SJCRH30 (cell line): ENCODE data around the gene MAP3K5. TPM values are rescaled to one million over a fixed set of nuclear protein-coding genes. Genes with fewer than 3 reads are reported as not detected.
"Not testable (repeated sequence)": the region's sequence is repeated elsewhere in the genome, so short reads cannot be mapped to it uniquely, and the experiment has no call there.

ENCODE experiments used
- DNase-seq, 2 experiments: peaks; one replicate each; pipeline ENCODE4 v3.0.0-alpha.2; 2015 to 2020
- H3K27ac ChIP-seq: fragments of 250-450 bp; sonication (Bioruptor Pico); 2 replicates; pipeline ENCODE4 v1.5.1; 2020; ENCODE audit warnings: mild to moderate bottlenecking, moderate library complexity
- H3K27me3 ChIP-seq: fragments of 250-450 bp; sonication (Bioruptor Pico); 2 replicates; pipeline ENCODE4 v1.5.1; 2020; ENCODE audit warnings: mild to moderate bottlenecking, moderate library complexity
- H3K36me3 ChIP-seq: fragments of 250-450 bp; sonication (Bioruptor Pico); 2 replicates; pipeline ENCODE4 v1.5.1; 2020; ENCODE audit warnings: mild to moderate bottlenecking, moderate library complexity
- H3K4me1 ChIP-seq: fragments of 250-450 bp; sonication (Bioruptor Pico); 2 replicates; pipeline ENCODE4 v1.5.1; 2020; ENCODE audit warnings: mild to moderate bottlenecking, moderate library complexity
- H3K4me3 ChIP-seq: fragments of 250-450 bp; sonication (Bioruptor Pico); 2 replicates; pipeline ENCODE4 v1.5.1; 2020; ENCODE audit warnings: mild to moderate bottlenecking, moderate library complexity
- H3K9me3 ChIP-seq: fragments of 250-450 bp; sonication (Bioruptor Pico); replicated peaks from 2 replicates; pipeline ENCODE4 v1.5.1; 2020; ENCODE audit warnings: mild to moderate bottlenecking, moderate library complexity
- total RNA-seq: library from RNA; depleted of rRNA; stranded (reverse); fragments of >200 nt; shearing (Covaris generic); gene quantifications from 2 replicates; pipeline ENCODE4 v1.2.3, GENCODE V29; 2014

MAP3K5 gene
- total RNA-seq, 1 experiment from 2014 or later = 15.9 TPM

GRCh38 chr6:136719280-136720044 is 72.8 kb downstream of the MAP3K5 start:
- Histone ChIP-seq H3K4me1 (peaks cover 22% of the 10 kb centered on the region), H3K36me3 (0 out of 2 replicates have a peak, but pooled peaks cover 2% of the 10 kb centered on the region), H3K27me3 (no peaks in the 10 kb centered on the region), H3K4me3 (no peak overlapping the region), H3K27ac (no peak overlapping the region), H3K9me3 (0 out of 2 replicates have a peak, but pooled peaks cover 4% of the 10 kb centered on the region)
- no peak for DNase-seq

DNA sequence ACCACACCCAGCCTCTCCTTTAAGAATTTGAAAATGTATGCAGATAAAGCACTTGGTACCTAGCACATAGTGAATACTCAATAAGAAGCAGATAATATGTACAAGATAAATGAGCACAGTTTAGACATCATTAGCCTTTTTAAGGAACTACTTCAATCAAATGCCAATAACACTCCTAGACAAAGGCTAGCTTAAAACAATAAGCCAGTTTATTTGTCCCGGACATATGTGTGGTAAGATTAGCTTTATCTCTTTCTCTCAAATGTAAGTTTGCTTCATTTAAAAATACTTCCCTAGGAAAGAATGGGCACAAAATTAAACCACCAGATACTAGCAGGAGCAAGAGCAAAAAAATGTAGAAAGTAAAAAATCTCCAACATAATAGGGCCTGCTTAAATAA is 73.8 kb downstream of the MAP3K5 start:
- Histone ChIP-seq H3K36me3 (0 out of 2 replicates have a peak, but pooled peaks cover 2% of the 10 kb centered on the region), H3K4me1 (peaks cover 14% of the 10 kb centered on the region), H3K9me3 (0 out of 2 replicates have a peak, but pooled peaks cover 4% of the 10 kb centered on the region)

GRCh38 chr6:136717716-136717990 is 74.6 kb downstream of the MAP3K5 start:
- Histone ChIP-seq H3K4me3 (no peak overlapping the region), H3K4me1 (peaks cover 7% of the 10 kb centered on the region), H3K27me3 (no peaks in the 10 kb centered on the region), H3K27ac (peak overlapping the region; percentile 6; the same call in 1 of the 2 replicates), H3K9me3 (0 out of 2 replicates have a peak, but pooled peaks cover 4% of the 10 kb centered on the region), H3K36me3 (0 out of 2 replicates have a peak, but pooled peaks cover 2% of the 10 kb centered on the region)
- DNase-seq = no peak

More for the DNA sequence above, 73.8 kb downstream of the MAP3K5 start:
- no peak for DNase-seq
- no peaks in the 10 kb centered on the region for H3K27me3 ChIP-seq
- H3K4me3 ChIP-seq = no peak overlapping the region
- H3K27ac ChIP-seq = no peak overlapping the region

DNA sequence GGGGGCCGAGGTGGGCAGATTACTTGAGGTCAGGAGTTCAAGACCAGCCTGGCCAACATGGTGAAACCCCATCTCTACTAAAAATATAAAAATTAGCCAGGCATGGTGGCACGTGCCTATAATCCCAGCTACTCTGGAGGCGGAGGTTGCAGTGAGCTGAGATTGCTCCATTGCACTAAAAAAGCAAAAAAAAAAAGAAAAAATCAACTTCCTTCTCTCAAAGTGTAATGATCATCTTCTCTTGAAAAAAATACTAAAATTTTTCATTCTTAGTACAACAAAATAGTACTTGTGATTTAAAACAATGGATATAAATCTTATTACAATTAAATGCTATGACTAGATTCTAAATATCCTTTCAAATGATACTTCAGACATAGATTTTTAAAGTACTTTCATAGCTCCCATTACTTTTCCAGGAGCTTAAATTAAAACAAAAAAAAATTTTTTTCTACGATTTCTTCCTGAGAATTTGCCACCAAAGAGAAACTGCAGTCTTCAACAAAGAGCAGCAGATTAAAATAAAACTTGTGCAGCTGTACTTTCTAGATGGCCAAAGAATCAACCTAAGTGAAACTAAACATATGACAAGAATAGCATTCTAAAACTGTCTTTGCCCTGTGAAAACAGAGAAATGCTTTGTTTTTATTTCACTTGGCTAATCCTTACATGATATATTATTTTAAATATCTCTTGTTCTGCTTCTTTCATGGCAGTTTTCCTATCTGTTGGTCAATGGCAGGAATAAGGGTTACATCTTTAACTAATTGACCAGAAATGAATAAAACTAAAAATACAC is 75.2 kb downstream of the MAP3K5 start:
- Histone ChIP-seq H3K4me3 (no peak overlapping the region), H3K36me3 (0 out of 2 replicates have a peak, but pooled peaks cover 2% of the 10 kb centered on the region), H3K27ac (peak overlapping the region; percentile 6; the same call in 1 of the 2 replicates), H3K9me3 (0 out of 2 replicates have a peak, but pooled peaks cover 4% of the 10 kb centered on the region), H3K27me3 (no peaks in the 10 kb centered on the region), H3K4me1 (peaks cover 7% of the 10 kb centered on the region)
- DNase-seq = no peak

GRCh38 chr6:136712642-136713041 is 79.6 kb downstream of the MAP3K5 start:
- not testable (repeated sequence) for DNase-seq, H3K36me3 ChIP-seq, H3K4me3 ChIP-seq, H3K27me3 ChIP-seq, H3K4me1 ChIP-seq, H3K27ac ChIP-seq, H3K9me3 ChIP-seq

DNA sequence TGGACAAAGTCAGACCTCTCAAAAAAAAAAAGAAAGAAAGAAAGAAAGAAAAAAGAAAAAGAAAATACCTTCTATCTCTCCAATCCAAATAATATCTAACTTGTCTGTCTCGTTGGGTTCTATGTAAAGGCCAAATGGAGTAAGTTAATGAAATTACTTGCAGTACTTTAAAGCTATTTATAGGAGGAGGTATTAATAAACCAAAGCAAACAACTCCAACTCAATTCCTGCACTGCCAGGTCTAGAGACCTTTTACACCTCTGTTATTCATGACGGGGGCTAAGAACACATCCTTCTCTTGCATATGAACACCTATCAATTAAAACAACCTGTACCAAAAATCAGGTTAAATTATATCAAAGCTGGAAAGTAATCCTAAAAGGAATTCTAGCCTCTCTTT is 80.6 kb downstream of the MAP3K5 start:
- no peaks in the 10 kb centered on the region for H3K4me1 ChIP-seq
- H3K36me3 ChIP-seq = no peaks in the 10 kb centered on the region
- no peak for DNase-seq
- H3K27me3 ChIP-seq = no peaks in the 10 kb centered on the region
- H3K4me3 ChIP-seq = no peak overlapping the region
- H3K27ac ChIP-seq = no peak overlapping the region
- H3K9me3 ChIP-seq = no peaks in the 10 kb centered on the region

DNA sequence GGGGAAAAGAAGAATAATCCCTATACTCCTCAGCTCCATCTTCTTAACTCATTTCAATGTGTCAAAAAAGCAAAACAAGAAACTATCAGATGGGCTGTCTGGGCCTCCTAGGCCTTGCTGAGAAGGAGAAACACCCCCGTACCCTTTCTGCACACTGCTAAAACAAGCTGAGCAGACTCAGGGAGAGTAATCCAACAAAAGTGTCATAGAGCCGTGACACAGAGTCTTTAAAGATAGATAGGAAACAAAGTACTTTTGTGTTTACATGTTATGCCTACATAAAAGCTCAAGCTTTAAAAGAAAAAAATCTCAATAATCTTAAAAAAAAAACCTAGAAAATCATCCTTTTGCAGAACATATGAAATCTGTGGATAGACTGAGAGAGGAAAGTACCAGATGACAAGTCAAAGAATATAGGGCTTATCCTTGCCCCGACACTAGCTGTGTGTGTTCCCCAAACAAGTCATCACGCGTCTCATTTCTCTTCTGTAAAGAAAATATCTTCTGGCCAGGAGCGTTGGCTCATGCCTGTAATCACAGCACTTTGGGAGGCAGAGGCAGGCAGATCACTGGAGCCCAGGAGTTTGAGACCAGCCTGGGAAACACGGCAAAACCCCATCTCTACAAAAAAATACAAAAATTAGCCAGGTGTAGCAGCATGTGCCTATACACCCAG is 81.3 kb downstream of the MAP3K5 start:
- no peak overlapping the region for H3K27ac ChIP-seq
- no peaks in the 10 kb centered on the region for H3K36me3 ChIP-seq
- no peaks in the 10 kb centered on the region for H3K27me3 ChIP-seq
- no peak for DNase-seq
- H3K9me3 ChIP-seq = no peaks in the 10 kb centered on the region
- H3K4me3 ChIP-seq = no peak overlapping the region
- no peaks in the 10 kb centered on the region for H3K4me1 ChIP-seq

GRCh38 chr6:136709429-136709828 is 82.8 kb downstream of the MAP3K5 start:
- Histone ChIP-seq H3K4me1 (no peaks in the 10 kb centered on the region), H3K9me3 (no peaks in the 10 kb centered on the region), H3K27ac (no peak overlapping the region), H3K36me3 (no peaks in the 10 kb centered on the region), H3K27me3 (no peaks in the 10 kb centered on the region), H3K4me3 (no peak overlapping the region)
- no peak for DNase-seq

GRCh38 chr6:136706430-136706829 is 85.8 kb downstream of the MAP3K5 start:
- H3K36me3 ChIP-seq = no peaks in the 10 kb centered on the region
- peaks cover 3% of the 10 kb centered on the region for H3K4me1 ChIP-seq
- no peak overlapping the region for H3K4me3 ChIP-seq
- H3K27me3 ChIP-seq = no peaks in the 10 kb centered on the region
- no peak overlapping the region for H3K27ac ChIP-seq
- H3K9me3 ChIP-seq = no peaks in the 10 kb centered on the region
- DNase-seq = no peak

- Histone ChIP-seq H3K9me3 (no peaks in the 10 kb centered on the region), H3K27ac (no peak overlapping the region), H3K4me3 (no peak overlapping the region), H3K27me3 (no peaks in the 10 kb centered on the region), H3K36me3 (no peaks in the 10 kb centered on the region), H3K4me1 (peaks cover 6% of the 10 kb centered on the region)
- no peak for DNase-seq
These were observed 88.9 kb downstream of the MAP3K5 start for GRCh38 chr6:136703331-136703865.

DNA sequence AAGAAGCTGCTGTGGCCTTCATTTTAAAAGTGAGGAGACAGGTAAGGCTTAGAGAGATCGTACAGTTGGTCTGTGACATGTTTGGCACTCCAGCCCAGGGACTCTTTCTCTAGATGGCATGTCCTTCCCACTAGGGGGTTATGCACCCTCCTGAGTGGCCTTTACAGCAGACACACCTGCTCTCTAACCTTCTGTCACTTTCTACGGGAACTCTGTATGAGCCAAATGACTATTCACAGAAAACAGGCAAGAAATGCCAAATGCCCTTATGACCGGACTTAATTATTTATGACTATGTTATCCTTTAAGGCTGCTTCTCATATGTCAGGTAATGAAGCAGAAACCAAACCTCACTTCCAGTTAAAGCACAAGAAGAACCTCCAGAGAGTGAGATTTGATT is 91.2 kb downstream of the MAP3K5 start:
- Histone ChIP-seq H3K27me3 (no peaks in the 10 kb centered on the region), H3K4me1 (peaks cover 6% of the 10 kb centered on the region), H3K36me3 (peaks cover 3% of the 10 kb centered on the region; the same call in 1 of the 2 replicates), H3K4me3 (no peak overlapping the region), H3K9me3 (no peaks in the 10 kb centered on the region), H3K27ac (no peak overlapping the region)
- peak in 1 of 2 experiments; percentile 41 for DNase-seq

- no peaks in the 10 kb centered on the region for H3K27me3 ChIP-seq
- H3K4me3 ChIP-seq = no peak overlapping the region
- no peak for DNase-seq
- peaks cover 6% of the 10 kb centered on the region for H3K4me1 ChIP-seq
- no peak overlapping the region for H3K27ac ChIP-seq
- no peaks in the 10 kb centered on the region for H3K9me3 ChIP-seq
- peaks cover 3% of the 10 kb centered on the region; the same call in 1 of the 2 replicates for H3K36me3 ChIP-seq
These were observed 92.9 kb downstream of the MAP3K5 start for GRCh38 chr6:136699358-136699757.

DNA sequence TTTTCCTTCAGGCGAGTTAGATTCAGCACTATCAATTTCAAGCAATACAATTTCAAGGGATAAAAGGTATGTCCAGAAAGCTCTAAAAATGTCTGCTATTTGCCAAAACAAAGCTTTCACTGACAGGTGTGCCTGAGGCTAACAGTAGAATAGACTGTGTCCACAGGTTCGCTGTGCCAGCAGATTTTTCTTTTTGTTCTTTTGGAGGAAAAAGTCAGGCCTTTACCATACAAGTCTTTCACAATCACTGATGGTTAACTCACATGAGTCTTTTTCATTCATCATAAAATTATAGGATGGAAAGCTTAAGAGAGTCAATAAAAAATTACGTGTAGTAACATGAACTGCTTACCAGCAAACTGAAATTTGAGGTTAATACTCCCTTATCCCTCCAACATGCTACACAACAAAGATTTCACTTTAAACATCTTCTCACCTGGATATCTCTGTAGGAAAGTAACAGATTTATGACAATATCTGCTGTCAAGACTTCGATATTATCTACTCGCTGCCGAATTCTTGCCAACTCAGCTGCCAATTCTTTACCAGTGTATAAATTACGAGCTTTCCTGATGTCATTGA is 95.4 kb downstream of the MAP3K5 start:
- no peak for DNase-seq
- H3K36me3 ChIP-seq = peaks cover 6% of the 10 kb centered on the region; the same call in 1 of the 2 replicates
- H3K27me3 ChIP-seq = no peaks in the 10 kb centered on the region
- H3K27ac ChIP-seq = no peak overlapping the region
- peaks cover 6% of the 10 kb centered on the region for H3K4me1 ChIP-seq
- H3K4me3 ChIP-seq = no peak overlapping the region
- no peaks in the 10 kb centered on the region for H3K9me3 ChIP-seq

DNA sequence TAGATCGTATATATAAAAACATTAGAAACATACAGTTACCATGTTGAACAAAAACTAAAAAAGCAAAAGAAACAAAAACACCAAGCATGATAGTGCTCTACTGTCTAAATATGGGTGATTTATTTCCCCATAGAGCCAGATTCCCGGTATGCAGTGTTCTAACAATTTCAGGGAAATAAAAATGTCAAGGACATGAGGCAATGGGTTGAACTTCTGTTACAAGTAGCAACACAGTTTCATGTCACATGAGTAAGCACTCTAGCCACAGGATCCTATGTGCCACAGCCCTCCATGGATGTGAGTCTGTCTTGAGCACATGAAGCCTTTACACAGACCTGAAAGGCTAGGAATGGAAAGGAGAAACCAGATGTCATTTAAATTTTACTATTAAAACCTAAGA is 96.0 kb downstream of the MAP3K5 start:
- DNase-seq = no peak
- Histone ChIP-seq H3K9me3 (no peaks in the 10 kb centered on the region), H3K27me3 (no peaks in the 10 kb centered on the region), H3K4me3 (no peak overlapping the region), H3K4me1 (peaks cover 2% of the 10 kb centered on the region), H3K36me3 (peaks cover 6% of the 10 kb centered on the region; the same call in 1 of the 2 replicates), H3K27ac (no peak overlapping the region)
